HG02870 (cell line): ENCODE data around the gene GUK1.

Experiments
- ATAC-seq: cut with Tn5 transposase; IDR thresholded peaks from one replicate; pipeline ENCODE4 v1.9.1; 2021; ENCODE audit warnings: mild to moderate bottlenecking, moderate library complexity; ENCODE audit not compliant: unreplicated experiment

The GUK1 gene

DNA sequence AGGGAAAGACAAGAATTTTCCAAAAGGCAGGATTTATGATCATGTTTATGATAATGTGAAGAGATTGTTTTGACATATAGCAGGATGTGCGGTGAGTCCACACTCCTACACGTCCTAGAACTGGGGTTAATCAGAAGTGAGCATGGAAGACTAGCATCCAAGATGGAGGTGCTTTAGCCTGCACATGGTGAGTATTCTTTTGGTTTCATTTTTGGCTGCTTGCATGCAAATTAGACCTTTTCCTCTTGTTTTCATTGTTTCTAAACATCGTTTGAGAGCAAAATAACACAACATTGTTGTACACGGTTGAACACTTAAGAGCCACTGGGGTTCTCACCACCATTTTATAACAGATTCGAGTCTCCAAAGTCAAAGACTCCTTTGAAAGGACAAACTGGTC is 14.9 kb upstream of the GUK1 start:
- ATAC-seq: no peak

DNA sequence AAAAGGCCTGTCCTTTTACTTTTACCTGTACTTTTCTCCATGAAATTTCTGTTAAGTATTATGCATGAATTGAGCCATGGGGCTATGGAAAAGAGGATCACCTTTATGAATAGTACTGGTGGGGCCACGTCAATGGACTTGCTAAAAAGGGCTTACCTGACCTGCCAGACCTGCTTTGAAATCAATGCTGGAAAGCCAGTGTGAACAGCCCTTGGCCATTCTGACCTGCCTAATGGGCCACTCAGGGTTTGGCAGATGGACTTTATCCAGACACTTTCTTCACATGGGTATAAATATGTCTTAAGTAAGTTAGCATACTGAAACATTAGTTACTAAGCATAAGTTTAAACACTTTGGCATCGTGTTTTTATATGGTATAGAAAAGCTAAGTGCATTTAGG is 8.3 kb upstream of the GUK1 start:
- ATAC-seq: no peak

DNA sequence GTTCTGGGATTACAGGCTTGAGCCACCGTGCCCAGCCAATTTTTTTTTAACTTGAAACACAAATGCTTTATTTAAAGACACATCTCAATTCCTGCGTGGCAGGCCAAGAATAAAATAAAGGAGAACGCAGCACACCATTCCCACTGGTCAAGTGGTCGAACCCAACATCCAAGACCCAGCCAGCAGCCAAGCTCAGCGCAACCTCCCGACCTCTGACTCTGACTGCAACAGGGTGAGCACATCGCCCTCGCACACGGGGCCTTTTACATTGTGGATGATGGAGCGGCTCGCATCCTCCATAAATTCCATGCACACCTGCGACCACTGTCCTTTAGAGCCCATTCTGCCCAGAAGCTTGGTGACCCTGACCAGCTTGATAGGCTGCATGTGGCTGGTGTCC is 5.5 kb upstream of the GUK1 start:
- ATAC-seq: no peak

DNA sequence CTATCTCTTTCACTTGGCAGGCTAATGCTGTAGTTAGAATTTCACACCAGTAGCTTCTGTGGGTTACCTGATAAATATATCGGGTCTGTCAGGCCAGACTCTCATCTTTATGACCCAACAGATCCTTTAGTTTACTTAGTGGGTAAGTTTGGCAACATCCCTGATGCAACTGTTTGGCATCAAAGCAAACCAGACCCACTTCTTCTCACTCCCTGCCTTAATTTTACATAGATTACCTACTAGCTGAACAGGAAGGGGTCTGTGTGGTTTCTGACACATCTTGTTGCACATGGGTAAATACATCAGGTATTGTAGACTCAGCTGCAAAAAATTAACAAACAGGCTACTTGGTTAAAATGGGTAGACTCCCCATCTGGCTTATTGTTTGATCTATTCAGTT is 3.2 kb upstream of the GUK1 start:
- ATAC-seq: no peak

DNA sequence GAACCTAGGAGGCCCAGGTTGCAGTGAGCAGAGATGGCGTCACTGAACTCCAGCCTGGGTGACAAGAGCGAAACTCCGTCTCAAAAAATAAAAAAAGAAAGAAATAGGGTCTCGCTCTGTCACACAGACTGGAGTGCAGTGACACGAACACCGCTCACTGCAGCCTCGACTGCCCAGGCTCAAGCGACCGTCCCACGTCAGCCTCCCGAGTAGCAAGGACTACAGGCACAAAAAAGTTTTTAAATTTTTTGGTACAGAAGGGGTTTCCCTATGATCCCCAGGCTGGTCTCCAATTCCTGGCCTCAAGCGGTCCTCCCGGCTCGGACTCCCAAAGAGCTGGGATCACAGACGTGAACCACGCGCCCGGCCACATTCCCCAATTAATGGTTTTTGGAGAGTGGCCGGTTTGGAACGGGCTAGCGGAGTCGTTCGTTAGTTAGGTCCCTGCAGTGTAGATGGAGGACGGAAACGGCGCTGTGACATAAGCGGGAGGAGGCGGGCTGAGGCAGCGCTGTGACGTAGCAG is 611 bp upstream of the GUK1 start:
- no peak for ATAC-seq

DNA sequence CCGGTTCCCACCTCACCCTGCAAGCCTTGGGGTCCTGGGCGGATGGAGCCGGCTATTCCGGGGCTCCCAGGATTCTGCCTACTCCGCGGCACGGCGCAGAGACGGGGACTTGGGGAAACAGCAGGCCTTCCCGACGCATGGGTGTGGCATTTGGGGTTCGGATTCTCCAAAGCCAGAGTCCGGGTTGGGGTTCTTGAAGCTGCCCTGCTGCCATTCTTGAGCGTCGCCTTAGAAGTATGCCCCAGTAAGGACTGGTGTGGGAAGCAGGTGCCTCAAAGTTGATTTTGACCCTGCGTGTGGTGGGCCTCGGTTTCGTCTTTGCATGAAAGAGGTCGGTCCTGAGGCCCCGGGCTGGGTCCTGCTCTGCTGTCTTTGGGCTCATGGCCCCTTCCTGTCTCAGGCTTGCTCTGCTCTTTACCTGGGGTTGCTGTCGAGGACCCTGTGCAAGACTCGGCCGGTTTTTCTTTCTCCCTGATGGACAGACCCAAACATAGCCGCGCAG is 696 bp downstream of the GUK1 start:
- no peak for ATAC-seq

DNA sequence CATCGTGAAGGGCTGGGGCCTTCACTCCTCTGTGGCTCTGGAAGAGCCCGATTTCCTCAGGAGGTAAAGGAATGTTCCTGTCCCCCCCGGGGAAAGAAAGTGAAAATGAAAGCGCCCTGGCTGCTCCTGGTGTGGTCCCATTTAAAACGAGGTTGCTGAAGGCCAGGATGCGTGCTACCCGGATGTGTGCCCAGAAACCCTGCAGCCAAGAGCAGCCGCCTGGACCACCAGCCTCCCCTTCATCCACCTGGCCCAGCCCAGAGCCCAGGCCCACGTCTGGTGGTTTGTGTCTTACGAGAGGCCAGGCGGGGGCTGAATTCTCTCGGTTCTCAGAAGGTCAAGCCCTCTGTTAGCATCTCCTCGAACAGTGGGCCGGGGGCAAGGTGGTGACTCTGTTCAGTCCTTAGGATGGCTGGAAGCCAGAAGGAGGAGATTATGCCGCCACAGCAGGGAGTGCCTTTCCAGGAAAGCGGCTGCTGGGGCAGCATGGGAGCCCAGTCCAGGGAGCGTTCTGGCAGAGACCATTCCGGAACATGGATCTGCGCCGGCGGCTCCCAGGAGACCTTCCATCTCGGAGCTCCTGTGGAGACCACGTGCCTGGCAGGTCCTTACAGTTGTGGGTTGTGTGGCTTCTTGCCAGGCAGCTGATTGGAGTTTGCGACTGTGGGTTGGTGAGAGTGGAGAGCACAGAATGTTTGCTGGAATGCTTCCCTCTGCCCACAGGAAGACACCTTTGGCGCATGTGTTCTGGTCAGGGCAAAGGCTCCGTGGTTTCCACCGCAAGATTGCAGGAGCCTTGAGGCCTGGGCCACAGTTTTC is 1.4 kb downstream of the GUK1 start:
- no peak for ATAC-seq

DNA sequence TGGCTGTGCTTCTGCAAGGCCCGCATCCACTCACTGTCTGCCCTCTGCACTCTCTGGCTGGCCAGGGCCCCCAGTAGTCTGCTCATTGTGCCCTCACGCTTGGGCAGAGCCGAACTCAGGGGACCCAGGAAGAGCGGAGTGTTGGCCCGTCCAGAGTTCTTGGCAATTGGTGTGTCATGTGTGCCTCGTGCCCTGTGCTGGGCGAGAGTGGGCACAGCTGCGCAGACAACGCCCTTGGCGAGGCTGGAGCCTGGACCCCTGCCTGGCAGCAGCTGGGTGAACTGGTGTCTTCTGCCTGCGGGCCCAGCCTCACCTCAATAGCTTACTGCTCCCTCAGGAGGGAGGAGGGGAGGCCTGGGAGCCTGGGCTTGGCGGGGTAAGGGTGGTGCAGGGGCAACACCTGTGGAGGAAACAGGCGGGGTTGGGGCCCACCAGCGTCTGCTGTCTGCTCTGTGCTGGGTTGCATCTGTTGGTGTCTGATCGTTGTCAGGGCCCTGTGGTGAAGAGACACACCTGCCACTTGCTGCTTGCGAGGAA is 2.1 kb downstream of the GUK1 start:
- no peak for ATAC-seq

DNA sequence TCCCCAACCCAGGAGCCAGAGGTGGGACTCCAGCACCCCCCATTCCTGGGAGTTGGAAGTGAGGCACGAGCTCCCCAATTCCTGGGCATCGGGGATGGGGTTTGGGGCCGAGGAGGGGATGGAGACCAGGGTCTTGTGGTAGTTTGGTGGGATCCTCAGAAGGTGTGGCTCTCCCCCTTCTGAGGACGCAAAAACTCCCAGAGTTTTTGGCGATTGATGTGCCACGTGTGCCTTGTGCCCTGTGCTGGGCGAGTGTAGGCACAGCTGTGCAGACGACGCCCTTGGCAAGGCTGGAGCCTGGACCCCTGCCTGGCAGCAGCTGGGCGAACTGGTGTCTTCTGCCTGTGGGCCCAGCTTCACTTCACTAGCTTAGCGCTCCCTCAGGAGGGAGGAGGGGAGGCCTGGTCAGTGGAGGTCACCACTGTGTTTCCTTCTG is 2.6 kb downstream of the GUK1 start:
- no peak for ATAC-seq

DNA sequence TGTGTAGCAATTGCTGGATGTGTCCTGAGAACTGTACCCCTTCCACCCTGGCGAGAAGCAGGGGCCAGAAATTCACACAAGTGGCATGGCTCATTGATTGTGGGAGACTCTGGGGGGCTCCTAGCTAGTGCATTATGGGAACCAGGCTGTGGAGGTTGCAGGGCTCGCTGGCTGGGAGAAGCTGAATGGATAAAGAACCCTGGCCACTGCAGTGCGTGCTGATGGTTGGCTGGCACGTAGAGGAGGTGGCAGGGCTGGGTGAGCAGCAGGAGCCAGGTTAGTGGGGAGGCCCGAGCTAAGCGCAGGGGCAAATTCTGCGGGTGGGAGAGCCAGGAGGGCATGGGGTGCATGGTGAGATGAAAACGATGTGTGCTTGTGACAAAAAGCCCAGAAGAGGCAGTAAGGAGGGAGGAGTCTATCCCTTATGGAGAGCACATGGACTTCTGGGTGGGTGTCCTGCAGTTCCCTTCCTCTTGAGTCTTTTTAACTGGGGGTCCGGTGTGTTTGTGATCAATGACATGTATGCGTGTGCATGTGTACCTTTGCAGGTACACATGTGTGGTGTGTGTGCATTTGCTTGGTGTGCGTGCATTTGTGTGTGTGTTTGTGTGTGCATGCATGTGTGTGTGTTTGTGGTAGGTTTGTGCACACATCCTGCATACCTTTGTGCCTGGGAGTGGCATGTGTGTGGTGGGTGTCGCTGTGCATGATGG is 3.6 kb downstream of the GUK1 start:
- ATAC-seq: no peak

DNA sequence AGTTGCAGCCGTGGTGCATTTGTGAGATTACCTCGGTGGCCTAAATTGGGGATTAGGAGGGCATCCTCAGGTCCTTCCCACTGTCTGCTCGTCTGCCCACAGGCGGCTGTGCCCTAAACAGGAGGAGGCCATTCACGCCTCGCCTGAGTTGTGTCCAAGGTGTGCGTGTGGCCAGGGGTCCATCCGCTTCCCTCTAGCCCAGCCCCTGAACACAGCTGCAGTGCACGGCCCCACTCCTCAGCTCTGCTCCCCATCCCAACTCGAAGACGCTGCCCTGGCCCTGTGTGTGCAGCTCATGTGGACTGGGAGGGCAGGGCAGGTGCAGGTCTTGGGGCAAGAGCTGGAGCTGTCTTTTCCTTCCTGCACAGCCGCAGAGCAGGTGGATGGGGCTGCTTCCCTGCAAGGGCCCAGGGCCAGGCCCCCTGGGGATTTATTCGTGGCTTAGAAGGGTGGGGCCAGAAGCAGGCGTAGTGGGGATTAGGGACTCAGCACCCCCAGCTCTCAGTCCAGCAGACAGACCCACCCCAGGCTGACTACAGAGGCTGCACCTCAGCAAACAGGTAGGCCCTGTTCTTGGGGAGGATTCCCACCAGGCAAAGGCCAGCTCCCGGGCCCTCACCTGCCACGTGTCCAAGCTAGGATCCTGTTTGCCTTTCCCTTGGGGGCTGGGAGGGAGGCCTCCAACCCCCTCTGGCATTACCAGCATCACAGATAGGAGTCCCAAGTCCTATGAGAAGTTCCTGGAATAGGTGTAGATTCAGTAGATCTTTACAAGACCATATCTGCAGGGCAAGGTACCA is 4.3 kb downstream of the GUK1 start:
- no peak for ATAC-seq

DNA sequence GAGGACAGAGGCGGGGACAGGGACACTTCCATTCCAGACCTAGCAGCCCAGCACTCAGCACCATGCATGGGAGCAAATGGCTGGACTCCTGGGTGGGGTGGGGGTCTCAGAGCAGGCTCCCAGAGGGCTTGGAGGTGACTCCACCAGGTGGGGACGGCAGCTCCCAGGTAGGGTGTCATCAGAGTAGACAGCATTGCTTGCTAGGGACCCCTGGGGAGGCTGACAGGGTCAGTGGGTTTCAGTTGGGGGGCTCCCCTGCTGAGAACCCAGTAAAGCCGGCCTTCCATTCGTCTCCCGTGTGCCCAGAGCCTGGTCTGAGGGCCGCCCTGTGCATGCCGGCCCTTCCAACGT is 4.9 kb downstream of the GUK1 start:
- no peak for ATAC-seq

DNA sequence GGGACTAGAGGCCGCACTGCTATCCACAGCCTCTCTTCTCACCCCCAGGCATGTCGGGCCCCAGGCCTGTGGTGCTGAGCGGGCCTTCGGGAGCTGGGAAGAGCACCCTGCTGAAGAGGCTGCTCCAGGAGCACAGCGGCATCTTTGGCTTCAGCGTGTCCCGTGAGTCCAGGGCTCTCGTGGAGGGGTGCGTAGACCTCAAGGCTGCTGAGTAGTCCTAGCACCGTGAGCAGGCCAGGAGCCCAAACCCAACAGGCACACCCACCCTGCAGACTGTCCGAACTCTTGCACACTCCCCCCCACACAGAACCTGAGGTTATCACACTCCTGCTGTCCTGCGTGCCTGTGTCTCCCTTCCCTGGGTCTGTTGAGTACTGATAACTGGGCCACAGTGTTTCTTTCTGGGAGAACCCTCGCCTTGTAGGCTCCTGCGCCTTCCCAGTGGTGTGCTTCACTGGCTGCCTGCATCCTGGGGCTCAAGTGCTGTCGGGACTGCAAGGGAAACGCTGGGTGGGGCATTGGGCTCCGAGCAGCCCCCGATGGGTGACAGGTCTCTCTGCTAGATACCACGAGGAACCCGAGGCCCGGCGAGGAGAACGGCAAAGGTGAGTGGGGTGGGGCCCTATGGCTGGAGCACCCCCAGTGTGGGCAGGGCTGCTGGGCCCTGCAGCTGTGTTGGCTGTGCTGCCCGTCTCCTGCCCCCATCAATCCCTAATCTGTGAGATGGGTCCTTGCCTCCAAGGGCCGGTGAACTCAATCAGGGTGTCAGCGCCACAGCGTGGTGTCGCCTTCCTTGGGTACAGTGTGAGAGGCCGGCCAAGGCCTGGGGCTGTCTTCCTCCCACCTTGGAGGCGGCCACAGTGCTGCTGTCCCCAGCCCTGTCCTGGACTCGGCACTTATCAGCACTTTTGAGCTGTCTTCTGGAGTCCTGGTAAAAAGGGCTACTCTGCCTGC is 5.7 kb downstream of the GUK1 start:
- ATAC-seq: no peak

DNA sequence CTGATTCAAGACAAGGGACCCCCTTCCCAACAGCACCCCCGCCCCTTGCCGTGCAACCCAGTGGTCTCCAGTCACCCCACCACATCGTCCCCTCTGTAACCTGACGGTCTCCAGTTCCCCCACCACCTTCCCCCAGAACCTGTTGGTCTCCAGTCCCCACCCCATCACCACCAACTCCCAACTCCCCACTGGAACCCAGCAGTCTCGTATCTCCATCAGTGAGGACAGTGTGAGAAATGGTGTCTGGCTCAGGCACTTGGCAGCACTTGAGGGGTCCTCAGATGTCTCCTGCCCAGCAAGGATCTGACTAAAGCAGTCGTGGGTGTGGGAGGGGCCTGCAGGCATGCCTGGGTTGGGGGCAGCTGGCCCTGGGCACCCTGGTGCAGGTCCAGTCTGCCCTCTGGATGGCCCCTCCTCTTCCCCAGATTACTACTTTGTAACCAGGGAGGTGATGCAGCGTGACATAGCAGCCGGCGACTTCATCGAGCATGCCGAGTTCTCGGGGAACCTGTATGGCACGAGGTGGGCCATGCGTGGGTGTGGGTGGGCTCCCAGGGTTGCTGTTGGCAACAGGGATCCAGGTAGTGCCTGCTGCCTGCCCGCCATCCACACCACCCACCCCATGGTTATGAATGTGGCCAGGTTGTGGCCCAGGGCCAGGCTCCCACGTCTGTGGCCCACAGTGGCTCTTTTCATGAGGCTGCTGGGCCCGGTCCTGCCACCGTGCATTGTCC is 6.5 kb downstream of the GUK1 start:
- ATAC-seq: no peak

DNA sequence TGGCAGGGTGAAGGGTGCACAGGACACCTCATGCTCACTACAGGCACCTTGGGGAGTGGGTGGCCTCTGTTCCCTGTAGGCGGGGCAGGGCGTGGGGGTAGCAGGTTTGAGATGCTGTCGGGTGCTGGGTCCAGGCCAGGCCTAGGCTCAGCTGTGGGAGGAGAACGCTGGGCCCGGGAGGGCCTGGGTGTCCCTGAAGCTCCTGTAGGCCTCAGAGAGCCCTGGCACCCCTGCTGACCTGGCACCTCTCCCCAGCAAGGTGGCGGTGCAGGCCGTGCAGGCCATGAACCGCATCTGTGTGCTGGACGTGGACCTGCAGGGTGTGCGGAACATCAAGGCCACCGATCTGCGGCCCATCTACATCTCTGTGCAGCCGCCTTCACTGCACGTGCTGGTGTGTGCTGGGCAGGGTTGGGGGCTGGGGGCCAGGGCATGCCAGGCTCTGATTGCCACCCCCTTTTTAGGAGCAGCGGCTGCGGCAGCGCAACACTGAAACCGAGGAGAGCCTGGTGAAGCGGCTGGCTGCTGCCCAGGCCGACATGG is 7.1 kb downstream of the GUK1 start:
- no peak for ATAC-seq

DNA sequence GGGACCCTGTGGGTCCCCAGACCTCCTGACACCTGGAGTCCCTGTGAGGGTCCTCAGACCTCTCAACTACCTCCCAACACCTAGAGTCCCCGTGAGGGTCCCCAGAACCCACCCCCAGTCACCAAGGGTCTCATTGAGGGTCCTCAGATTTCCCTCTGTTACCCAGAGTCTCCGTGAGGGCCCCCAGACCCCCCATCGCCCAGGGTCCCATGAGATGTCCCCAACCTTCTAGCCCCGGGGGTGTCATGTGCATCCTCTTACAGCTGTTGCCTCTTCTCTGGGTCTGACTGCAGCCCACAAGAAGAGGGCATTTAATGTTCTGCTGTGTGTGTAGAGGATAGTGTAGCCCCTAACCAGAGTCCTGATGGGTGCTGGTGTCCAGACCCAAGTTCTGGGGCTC is 7.7 kb downstream of the GUK1 start:
- no peak for ATAC-seq

DNA sequence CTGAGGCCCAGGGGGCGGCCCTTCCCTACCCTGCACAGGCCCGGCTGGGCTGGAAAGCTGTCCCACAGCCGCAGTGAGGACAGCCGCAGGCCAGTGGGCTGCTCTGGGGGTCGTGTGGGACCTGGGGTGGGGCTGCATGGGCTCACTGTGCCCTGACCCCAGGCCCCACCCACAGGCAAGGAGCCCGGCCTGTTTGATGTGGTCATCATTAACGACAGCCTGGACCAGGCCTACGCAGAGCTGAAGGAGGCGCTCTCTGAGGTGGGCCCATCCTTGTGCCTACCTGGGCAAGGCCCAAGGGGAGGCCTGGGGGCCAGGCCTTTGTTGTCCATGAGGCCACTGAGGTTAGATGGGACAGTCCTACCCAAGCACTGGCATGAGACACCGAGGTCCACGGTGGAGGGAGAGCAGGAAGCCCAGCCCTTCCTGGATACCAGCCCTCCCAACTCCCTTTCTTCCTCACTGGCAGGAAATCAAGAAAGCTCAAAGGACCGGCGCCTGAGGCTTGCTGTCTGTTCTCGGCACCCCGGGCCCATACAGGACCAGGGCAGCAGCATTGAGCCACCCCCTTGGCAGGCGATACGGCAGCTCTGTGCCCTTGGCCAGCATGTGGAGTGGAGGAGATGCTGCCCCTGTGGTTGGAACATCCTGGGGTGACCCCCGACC is 8.2 kb downstream of the GUK1 start:
- ATAC-seq: no peak

DNA sequence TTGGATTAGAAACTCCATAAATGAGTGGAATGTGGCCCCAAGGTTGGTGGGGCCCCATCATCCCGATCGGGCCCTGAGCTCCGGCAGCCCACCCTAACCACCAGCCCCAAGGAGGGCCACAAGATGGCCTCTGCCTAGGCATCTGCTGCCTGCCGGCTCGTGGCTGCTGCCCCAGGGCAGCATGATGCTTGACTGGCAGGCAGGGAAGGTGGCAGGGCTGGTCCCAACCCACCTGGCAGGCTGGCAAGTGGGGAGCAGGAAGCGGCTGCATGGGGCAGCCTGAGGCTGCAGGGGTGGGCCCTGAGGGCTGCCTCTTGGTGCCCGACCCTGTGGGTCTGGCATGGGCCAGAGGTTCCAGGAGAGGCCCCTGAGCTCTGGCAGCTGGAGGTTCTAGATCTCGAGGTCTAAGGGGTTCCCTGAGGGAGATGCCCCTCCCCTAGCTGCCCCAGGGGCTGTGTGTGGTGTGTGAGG is 8.9 kb downstream of the GUK1 start:
- no peak for ATAC-seq
